B cell (primary cell): Measurements from ENCODE around the gene CDH13. TPM values are rescaled to one million over a fixed set of nuclear protein-coding genes. Genes with fewer than 3 reads are reported as not detected.

Source experiments
- ATAC-seq: fragments of 200-7000 bp; cut with Tn5 transposase; one replicate; pipeline ENCODE4 v1.10.0; 2021; ENCODE audit warnings: low read depth, mild to moderate bottlenecking, moderate number of reproducible peaks, moderate library complexity
- CTCF ChIA-PET: fragments of 350-600 bp; sonication (Branson Sonifier 250); formaldehyde crosslinking; loops from one replicate; lab custom pipeline; 2021; ENCODE audit warnings: antibody characterized with exemption, inconsistent platforms; lab: Charles Lee
- POLR2A ChIA-PET: fragments of 350-600 bp; sonication (Branson Sonifier 250); formaldehyde crosslinking; loops from one replicate; lab custom pipeline; 2021; ENCODE audit warnings: antibody characterized with exemption; lab: Charles Lee
- DNase-seq: peaks from one replicate; pipeline ENCODE4 v3.0.0; 2013
- H2AFZ ChIP-seq: 2 replicates; pipeline ENCODE4 v1.6.1; 2012; ENCODE audit warnings: mild to moderate bottlenecking, low read depth, low read length; ENCODE audit not compliant: insufficient read depth, poor library complexity, severe bottlenecking
- H3K27ac ChIP-seq, 2 donors: 1 replicate in 1 of 2; 2 replicates in 1 of 2; pipeline ENCODE4 v1.5.1; 2012 to 2013; ENCODE audit warnings: low read length in 2 of 2, mild to moderate bottlenecking in 2 of 2, moderate library complexity in 1 of 2
- H3K27me3 ChIP-seq, 4 experiments: fragments of 200-600 bp in 1 of 4; sonication (generic) in 1 of 4; replicated peaks in 1 of 4; 1 replicate in 2 of 4; 2 replicates in 2 of 4; pipeline versions ENCODE4 v1.6.1 to v1.7.0; 2013 to 2016; ENCODE audit warnings: low read length in 3 of 4, mild to moderate bottlenecking in 2 of 4, mixed read lengths in 1 of 4, moderate library complexity in 1 of 4; ENCODE audit not compliant: insufficient read depth in 4 of 4, control insufficient read depth in 3 of 4; ENCODE audit errors: control extremely low read depth in 1 of 4
- H3K36me3 ChIP-seq, 2 experiments: replicated peaks in 1 of 2; 1 replicate in 1 of 2; 2 replicates in 1 of 2; pipeline versions ENCODE4 v1.6.1 to v1.7.1; 2013; ENCODE audit warnings: low read length in 1 of 2; ENCODE audit not compliant: insufficient read depth in 2 of 2, control insufficient read depth in 1 of 2; ENCODE audit errors: control extremely low read depth in 1 of 2, extremely low read depth in 1 of 2
- H3K4me1 ChIP-seq, 2 donors: fragments of 200-600 bp in 1 of 2; sonication (generic) in 1 of 2; 1 replicate in 1 of 2; 2 replicates in 1 of 2; pipeline versions ENCODE4 v1.5.1 to v1.6.1; 2013 to 2017; ENCODE audit warnings: low read length in 2 of 2; ENCODE audit not compliant: control insufficient read depth in 2 of 2, insufficient read depth in 2 of 2
- H3K4me2 ChIP-seq: replicated peaks from 2 replicates; pipeline ENCODE3; 2012; ENCODE audit warnings: mild to moderate bottlenecking, low read depth, low read length; ENCODE audit not compliant: poor library complexity, severe bottlenecking
- H3K4me3 ChIP-seq, 5 experiments: fragments of 200-600 bp in 1 of 5; sonication (generic) in 1 of 5; 1 replicate in 3 of 5; 2 replicates in 2 of 5; pipeline versions ENCODE4 v1.5.1 to v1.7.0; 2011 to 2016; ENCODE audit warnings: low read length in 4 of 5, mild to moderate bottlenecking in 4 of 5, low read depth in 2 of 5, control low read depth in 1 of 5, moderate library complexity in 1 of 5; ENCODE audit not compliant: insufficient read depth in 1 of 5; ENCODE audit errors: control extremely low read depth in 1 of 5, extremely low read depth in 1 of 5
- H3K79me2 ChIP-seq: fragments of 200-600 bp; sonication (generic); one replicate; pipeline ENCODE4 v1.6.0; 2016; ENCODE audit warnings: low read length; ENCODE audit not compliant: control insufficient read depth, insufficient read depth
- H3K9ac ChIP-seq: fragments of 200-600 bp; sonication (generic); 2 replicates; pipeline ENCODE4 v1.6.1; 2017; ENCODE audit warnings: mild to moderate bottlenecking, low read length, moderate library complexity
- H3K9me3 ChIP-seq, 3 donors: one replicate each; pipeline versions ENCODE4 v1.6.1 to v1.7.1; 2013; ENCODE audit warnings: low read length in 2 of 3; ENCODE audit not compliant: control insufficient read depth in 2 of 3, insufficient read depth in 1 of 3; ENCODE audit errors: control extremely low read depth in 1 of 3
- H4K20me1 ChIP-seq: 2 replicates; pipeline ENCODE4 v1.6.0; 2012; ENCODE audit warnings: mild to moderate bottlenecking, low read length; ENCODE audit not compliant: insufficient read depth, control insufficient read depth, poor library complexity, severe bottlenecking
- H3K27ac Mint-ChIP-seq: one replicate; pipeline ENCODE4 v1.8.0; 2021; ENCODE audit warnings: mixed read lengths
- H3K27me3 Mint-ChIP-seq: one replicate; pipeline ENCODE4 v1.8.0; 2021; ENCODE audit warnings: mixed read lengths
- H3K4me1 Mint-ChIP-seq: one replicate; pipeline ENCODE4 v1.8.0; 2021; ENCODE audit warnings: mixed read lengths
- H3K4me3 Mint-ChIP-seq: one replicate; pipeline ENCODE4 v1.8.0; 2021; ENCODE audit warnings: mixed read lengths
- H3K9me3 Mint-ChIP-seq: one replicate; pipeline ENCODE4 v1.8.0; 2022; ENCODE audit warnings: mixed read lengths; ENCODE audit not compliant: insufficient read depth
- EZH2 ChIP-seq: IDR thresholded peaks from 2 replicates; pipeline ENCODE4 v1.6.1; 2012; ENCODE audit warnings: borderline replicate concordance, low read depth, mild to moderate bottlenecking, moderate library complexity, low read length; ENCODE audit not compliant: insufficient read depth, poor library complexity, severe bottlenecking
- WGBS: methylation state at CpG from one replicate; pipeline ENCODE4 v1.1.5; 2013; ENCODE audit warnings: missing lambda C conversion rate; ENCODE audit not compliant: insufficient coverage; 5-methylcytosine and 5-hydroxymethylcytosine counted together
- intact Hi-C: fragments of 100-400 bp; cut with micrococcal nuclease; formaldehyde crosslinking; loops from one replicate; pipeline ENCODE4 v1.10.0; 2022
- polyA plus RNA-seq: library from polyadenylated mRNA; depleted of rRNA; stranded (reverse); fragments of >200 nt; gene quantifications from 2 replicates; pipeline ENCODE4 v1.2.3, GENCODE V29; 2012
- total RNA-seq, 2 donors: library from RNA; stranded (reverse); fragments of 120-200 nt in 1 of 2; gene quantifications; 1 replicate in 1 of 2; 2 replicates in 1 of 2; pipeline versions ENCODE4 v1.2.3 to v1.2.4, GENCODE V29; 2013 to 2022
- TF ChIP-seq, protein P1 (sequence below): fragments of 200-600 bp; IDR thresholded peaks from one replicate; pipeline ENCODE4 v1.8.0; 2022; ENCODE audit warnings: antibody characterized with exemption, mild to moderate bottlenecking

The CDH13 gene
- total and polyA plus RNA-seq, 2 donors (not counting 1 experiment from before 2014, with no cell fraction given): not detected

- no peak overlapping the region for H3K4me3 Mint-ChIP-seq
- H3K9me3 Mint-ChIP-seq: no peaks in the 10 kb centered on the region
- Histone ChIP-seq H3K4me1 (no peaks in the 10 kb centered on the region), H3K4me3 (no peak overlapping the region), H3K27me3 (no peaks in the 10 kb centered on the region), H2AFZ (no peak overlapping the region), H4K20me1 (no peaks in the 10 kb centered on the region), H3K79me2 (no peaks in the 10 kb centered on the region), H3K9ac (no peak overlapping the region), H3K4me2 (no peak overlapping the region), H3K9me3 (no peaks in the 10 kb centered on the region), H3K27ac (no peak overlapping the region), H3K36me3 (no peaks in the 10 kb centered on the region)
- intact Hi-C loops: no loop called here
- TF ChIP-seq, protein P1, sequence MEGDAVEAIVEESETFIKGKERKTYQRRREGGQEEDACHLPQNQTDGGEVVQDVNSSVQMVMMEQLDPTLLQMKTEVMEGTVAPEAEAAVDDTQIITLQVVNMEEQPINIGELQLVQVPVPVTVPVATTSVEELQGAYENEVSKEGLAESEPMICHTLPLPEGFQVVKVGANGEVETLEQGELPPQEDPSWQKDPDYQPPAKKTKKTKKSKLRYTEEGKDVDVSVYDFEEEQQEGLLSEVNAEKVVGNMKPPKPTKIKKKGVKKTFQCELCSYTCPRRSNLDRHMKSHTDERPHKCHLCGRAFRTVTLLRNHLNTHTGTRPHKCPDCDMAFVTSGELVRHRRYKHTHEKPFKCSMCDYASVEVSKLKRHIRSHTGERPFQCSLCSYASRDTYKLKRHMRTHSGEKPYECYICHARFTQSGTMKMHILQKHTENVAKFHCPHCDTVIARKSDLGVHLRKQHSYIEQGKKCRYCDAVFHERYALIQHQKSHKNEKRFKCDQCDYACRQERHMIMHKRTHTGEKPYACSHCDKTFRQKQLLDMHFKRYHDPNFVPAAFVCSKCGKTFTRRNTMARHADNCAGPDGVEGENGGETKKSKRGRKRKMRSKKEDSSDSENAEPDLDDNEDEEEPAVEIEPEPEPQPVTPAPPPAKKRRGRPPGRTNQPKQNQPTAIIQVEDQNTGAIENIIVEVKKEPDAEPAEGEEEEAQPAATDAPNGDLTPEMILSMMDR: no peak
- TF ChIP-seq EZH2: no peak
- H3K27ac Mint-ChIP-seq: no peak overlapping the region
- H3K27me3 Mint-ChIP-seq: peaks cover 3% of the 10 kb centered on the region
- DNase-seq (no peak), ATAC-seq (no peak)
- 47% methylated on average over 6 of the region's 6 CpGs for WGBS
- no peaks in the 10 kb centered on the region for H3K4me1 Mint-ChIP-seq
- CTCF ChIA-PET: no interaction called here
- POLR2A ChIA-PET: no interaction called here
Measured at GRCh38 chr16:83227336-83227735, 600.6 kb downstream of the CDH13 start.

GRCh38 chr16:83231729-83232128 lies 605.0 kb downstream of the CDH13 start:
- ChIA-PET CTCF (no interaction called here), POLR2A (no interaction called here)
- H3K9ac ChIP-seq: no peak overlapping the region
- Mint-ChIP-seq H3K9me3 (no peaks in the 10 kb centered on the region), H3K4me1 (no peaks in the 10 kb centered on the region), H3K4me3 (no peak overlapping the region), H3K27me3 (no peaks in the 10 kb centered on the region), H3K27ac (no peak overlapping the region)
- H3K4me1 ChIP-seq: no peaks in the 10 kb centered on the region
- H3K36me3 ChIP-seq: no peaks in the 10 kb centered on the region
- no peaks in the 10 kb centered on the region for H3K27me3 ChIP-seq
- no peaks in the 10 kb centered on the region for H4K20me1 ChIP-seq
- no peaks in the 10 kb centered on the region for H3K79me2 ChIP-seq
- intact Hi-C loops: no loop called here
- no peak overlapping the region for H3K4me2 ChIP-seq
- WGBS: no CpG with 5 or more reads among the region's 5 CpGs
- no peak for DNase-seq
- TF ChIP-seq, protein P1: no peak
- TF ChIP-seq EZH2: no peak
- H3K27ac ChIP-seq: no peak overlapping the region
- H2AFZ ChIP-seq: no peak overlapping the region
- no peak for ATAC-seq
- H3K9me3 ChIP-seq: no peaks in the 10 kb centered on the region
- H3K4me3 ChIP-seq: no peak overlapping the region
